ENCODE results near the gene ZNF43. TPM values are rescaled to one million over a fixed set of nuclear protein-coding genes. Genes with fewer than 3 reads are reported as not detected.
"Not testable (repeated sequence)": the region's sequence is repeated elsewhere in the genome, so short reads cannot be mapped to it uniquely, and the experiment has no call there.

Gene ZNF43
- total RNA-seq, 4 donors from 2014 or later: 7.6 to 12.9 (median 9.9) TPM

- WGBS, 2 donors (ENCODE audit: low coverage in 1 of 2): 57 to 79% methylated on average over 1 to 2 of the region's 2 CpGs
- H3K27me3 ChIP-seq: no peaks in the 10 kb centered on the region
- H3K36me3 ChIP-seq: no peaks in the 10 kb centered on the region
- ATAC-seq: no peak
- H3K9me3 ChIP-seq: no peaks in the 10 kb centered on the region
- H3K4me3 ChIP-seq: no peak overlapping the region
- no peaks in the 10 kb centered on the region for H3K4me1 ChIP-seq
- TF ChIP-seq POLR2A (IDR thresholded peaks at IDR 0.05) (no peak), POLR2AphosphoS5 (IDR thresholded peaks at IDR 0.05) (no peak), EP300 (IDR thresholded peaks at IDR 0.05) (no peak)
- TF ChIP-seq, protein P1, sequence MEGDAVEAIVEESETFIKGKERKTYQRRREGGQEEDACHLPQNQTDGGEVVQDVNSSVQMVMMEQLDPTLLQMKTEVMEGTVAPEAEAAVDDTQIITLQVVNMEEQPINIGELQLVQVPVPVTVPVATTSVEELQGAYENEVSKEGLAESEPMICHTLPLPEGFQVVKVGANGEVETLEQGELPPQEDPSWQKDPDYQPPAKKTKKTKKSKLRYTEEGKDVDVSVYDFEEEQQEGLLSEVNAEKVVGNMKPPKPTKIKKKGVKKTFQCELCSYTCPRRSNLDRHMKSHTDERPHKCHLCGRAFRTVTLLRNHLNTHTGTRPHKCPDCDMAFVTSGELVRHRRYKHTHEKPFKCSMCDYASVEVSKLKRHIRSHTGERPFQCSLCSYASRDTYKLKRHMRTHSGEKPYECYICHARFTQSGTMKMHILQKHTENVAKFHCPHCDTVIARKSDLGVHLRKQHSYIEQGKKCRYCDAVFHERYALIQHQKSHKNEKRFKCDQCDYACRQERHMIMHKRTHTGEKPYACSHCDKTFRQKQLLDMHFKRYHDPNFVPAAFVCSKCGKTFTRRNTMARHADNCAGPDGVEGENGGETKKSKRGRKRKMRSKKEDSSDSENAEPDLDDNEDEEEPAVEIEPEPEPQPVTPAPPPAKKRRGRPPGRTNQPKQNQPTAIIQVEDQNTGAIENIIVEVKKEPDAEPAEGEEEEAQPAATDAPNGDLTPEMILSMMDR (IDR thresholded peaks at IDR 0.05): no peak
- H3K27ac ChIP-seq: no peak overlapping the region
These were observed 42.0 kb upstream of the ZNF43 start for GRCh38 chr19:21877976-21878375.

DNA sequence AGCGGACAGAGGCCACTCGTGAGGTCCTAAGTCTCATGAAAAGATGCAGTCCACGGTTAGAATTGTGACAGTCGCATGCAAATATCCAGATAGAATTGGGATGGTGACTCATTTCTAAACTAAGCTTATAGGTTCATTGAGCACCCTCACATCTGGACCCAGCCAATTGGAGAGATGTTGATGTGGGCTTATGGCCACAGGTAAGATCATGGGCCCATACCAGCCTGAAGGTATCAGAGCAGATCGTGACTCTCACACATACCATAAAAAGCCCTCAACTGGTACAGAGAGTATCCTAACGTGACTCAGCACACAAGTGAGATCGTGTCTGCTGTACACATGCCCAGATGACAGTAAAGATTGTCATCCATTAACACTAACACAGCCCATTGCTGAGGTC is 40.6 kb upstream of the ZNF43 start:
- not testable (repeated sequence) for H3K4me1 ChIP-seq, H3K4me3 ChIP-seq, H3K36me3 ChIP-seq, H3K9me3 ChIP-seq, H3K27me3 ChIP-seq, H3K27ac ChIP-seq, ATAC-seq
- 83 to 94% methylated on average over 1 to 4 of the region's 7 CpGs for WGBS, 2 donors (ENCODE audit: low coverage in 1 of 2)

DNA sequence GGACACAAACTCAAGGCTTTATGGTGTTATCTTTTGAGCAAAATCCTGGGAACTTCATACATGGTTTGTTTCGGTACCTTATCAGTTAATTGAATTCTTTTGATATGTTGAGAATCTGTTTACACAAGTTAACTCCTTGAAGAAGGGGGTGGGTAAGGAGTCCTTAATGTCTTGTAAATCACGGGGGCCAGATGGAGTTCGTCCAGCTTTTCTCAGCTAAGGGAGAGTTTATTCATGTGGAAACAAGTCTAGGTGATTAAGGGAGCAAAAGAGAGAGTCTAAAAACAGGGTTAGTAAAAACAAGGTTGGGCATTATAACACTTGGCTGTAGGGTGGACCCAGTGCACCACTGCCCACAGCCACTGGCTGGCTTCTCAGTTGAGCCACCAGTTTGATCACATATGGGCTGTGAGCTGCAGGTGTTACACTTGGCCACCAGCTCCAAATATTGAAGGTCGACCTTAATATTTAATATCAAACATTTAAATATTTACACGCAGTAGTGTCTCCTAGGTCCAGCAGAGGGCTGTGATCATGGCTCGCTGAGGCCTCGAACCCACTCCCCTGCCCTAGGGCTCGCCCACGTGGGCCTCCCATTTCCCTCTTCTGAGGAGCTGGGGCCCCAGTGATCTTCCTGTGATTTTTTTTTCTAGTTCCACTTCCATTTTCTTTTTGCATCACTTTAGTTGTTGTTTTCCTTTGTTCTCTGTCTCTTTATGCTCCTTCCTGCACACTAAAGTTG is 21.0 kb upstream of the ZNF43 start:
- peaks cover 18% of the 10 kb centered on the region for H3K27me3 ChIP-seq
- H3K36me3 ChIP-seq: no peaks in the 10 kb centered on the region
- peaks cover 0 to 5% (median 3%) of the 10 kb centered on the region in 3 donors for H3K4me1 ChIP-seq
- no peak for TF ChIP-seq POLR2AphosphoS5 (IDR thresholded peaks at IDR 0.05)
- no peaks in the 10 kb centered on the region for H3K9me3 ChIP-seq
- no peak overlapping the region for H3K27ac ChIP-seq
- no peak for ATAC-seq
- no peak overlapping the region for H3K4me3 ChIP-seq
- WGBS, 2 donors (ENCODE audit: low coverage in 1 of 2): 26 to 43% methylated on average over 8 to 9 of the region's 9 CpGs

GRCh38 chr19:21851596-21852345 is 15.8 kb upstream of the ZNF43 start:
- Histone ChIP-seq H3K4me1 (peaks cover 0 to 22% (median 7%) of the 10 kb centered on the region in 3 donors), H3K27ac (peak overlapping the region; percentile 51 to 92 (median 90)), H3K4me3 (peak overlapping the region; percentile 60 to 82), H3K9me3 (no peaks in the 10 kb centered on the region), H3K27me3 (no peaks in the 10 kb centered on the region), H3K36me3 (peaks cover 0 to 23% of the 10 kb centered on the region in 2 donors)
- ATAC-seq: peak; percentile 100
- WGBS, 2 donors (ENCODE audit: low coverage in 1 of 2): 0% methylated on average over 1 to 13 of the region's 44 CpGs
- TF ChIP-seq POLR2A (IDR thresholded peaks at IDR 0.05): no peak
- no peak for TF ChIP-seq EP300 (IDR thresholded peaks at IDR 0.05)
- TF ChIP-seq, protein P1 (IDR thresholded peaks at IDR 0.05): peak in 1 of 4 experiments; percentile 31
- peak; percentile 22 for TF ChIP-seq POLR2AphosphoS5 (IDR thresholded peaks at IDR 0.05)

DNA sequence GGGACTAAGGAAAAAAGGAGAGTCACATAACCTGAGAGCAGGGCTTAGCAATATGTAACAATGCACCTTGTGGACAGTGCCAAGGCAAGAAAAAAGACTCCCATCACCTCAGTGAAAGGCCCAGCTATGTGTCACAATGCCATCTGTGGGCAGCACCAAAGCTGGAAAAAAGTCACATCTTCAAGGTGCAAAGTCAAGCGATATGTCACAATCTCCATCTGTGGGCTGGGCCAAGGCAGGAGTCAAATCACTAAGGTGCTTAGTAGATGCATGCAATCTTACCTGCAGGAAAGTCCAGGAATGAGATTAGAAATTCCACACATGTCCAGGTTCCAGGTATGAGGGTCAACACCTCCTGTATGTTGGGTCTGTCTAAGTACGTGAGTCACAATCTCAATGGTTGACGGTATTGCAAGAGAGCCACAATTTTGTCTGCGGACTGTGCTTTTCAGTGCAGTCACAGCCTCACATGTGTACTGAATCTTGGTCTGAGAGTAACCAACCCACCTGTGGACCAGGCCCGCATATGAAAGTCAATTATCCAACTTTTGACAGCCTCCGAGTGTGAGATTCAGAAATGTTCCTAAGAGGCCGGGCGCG is 14.8 kb upstream of the ZNF43 start:
- WGBS, 2 donors (ENCODE audit: low coverage in 1 of 2): 48 to 62% methylated on average over 8 of the region's 9 CpGs
- Histone ChIP-seq H3K4me1 (peaks cover 0 to 22% (median 7%) of the 10 kb centered on the region in 3 donors), H3K9me3 (no peaks in the 10 kb centered on the region), H3K27me3 (no peaks in the 10 kb centered on the region), H3K4me3 (peak overlapping the region; percentile 60 to 82), H3K36me3 (peaks cover 0 to 28% of the 10 kb centered on the region in 2 donors), H3K27ac (peak overlapping the region in 2 of 4 donors; percentile 89 to 90)
- TF ChIP-seq POLR2A (IDR thresholded peaks at IDR 0.05): no peak
- no peak for ATAC-seq

- H3K27ac ChIP-seq: no peak overlapping the region
- peaks cover 0 to 49% of the 10 kb centered on the region in 2 donors for H3K36me3 ChIP-seq
- TF ChIP-seq EP300 (IDR thresholded peaks at IDR 0.05) (no peak), POLR2A (IDR thresholded peaks at IDR 0.05) (no peak)
- no peaks in the 10 kb centered on the region for H3K27me3 ChIP-seq
- WGBS, 2 donors (ENCODE audit: low coverage in 1 of 2): 74 to 100% methylated on average over 2 to 6 of the region's 6 CpGs
- H3K9me3 ChIP-seq: no peaks in the 10 kb centered on the region
- peaks cover 0 to 22% (median 7%) of the 10 kb centered on the region in 3 donors for H3K4me1 ChIP-seq
- no peak for ATAC-seq
- no peak overlapping the region for H3K4me3 ChIP-seq
These were observed 12.7 kb upstream of the ZNF43 start for GRCh38 chr19:21848706-21849105.

Data from gastroesophageal sphincter (tissue), 4 donors.